ENCODE data around the gene ZC3H7A.
A peak's percentile ranks its signal among the peaks of the same experiment; 100 is the strongest.
"Not testable (repeated sequence)": the region's sequence is repeated elsewhere in the genome, so short reads cannot be mapped to it uniquely, and the experiment has no call there.

ZC3H7A gene, protein sequence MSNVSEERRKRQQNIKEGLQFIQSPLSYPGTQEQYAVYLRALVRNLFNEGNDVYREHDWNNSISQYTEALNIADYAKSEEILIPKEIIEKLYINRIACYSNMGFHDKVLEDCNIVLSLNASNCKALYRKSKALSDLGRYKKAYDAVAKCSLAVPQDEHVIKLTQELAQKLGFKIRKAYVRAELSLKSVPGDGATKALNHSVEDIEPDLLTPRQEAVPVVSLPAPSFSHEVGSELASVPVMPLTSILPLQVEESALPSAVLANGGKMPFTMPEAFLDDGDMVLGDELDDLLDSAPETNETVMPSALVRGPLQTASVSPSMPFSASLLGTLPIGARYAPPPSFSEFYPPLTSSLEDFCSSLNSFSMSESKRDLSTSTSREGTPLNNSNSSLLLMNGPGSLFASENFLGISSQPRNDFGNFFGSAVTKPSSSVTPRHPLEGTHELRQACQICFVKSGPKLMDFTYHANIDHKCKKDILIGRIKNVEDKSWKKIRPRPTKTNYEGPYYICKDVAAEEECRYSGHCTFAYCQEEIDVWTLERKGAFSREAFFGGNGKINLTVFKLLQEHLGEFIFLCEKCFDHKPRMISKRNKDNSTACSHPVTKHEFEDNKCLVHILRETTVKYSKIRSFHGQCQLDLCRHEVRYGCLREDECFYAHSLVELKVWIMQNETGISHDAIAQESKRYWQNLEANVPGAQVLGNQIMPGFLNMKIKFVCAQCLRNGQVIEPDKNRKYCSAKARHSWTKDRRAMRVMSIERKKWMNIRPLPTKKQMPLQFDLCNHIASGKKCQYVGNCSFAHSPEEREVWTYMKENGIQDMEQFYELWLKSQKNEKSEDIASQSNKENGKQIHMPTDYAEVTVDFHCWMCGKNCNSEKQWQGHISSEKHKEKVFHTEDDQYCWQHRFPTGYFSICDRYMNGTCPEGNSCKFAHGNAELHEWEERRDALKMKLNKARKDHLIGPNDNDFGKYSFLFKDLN

DNA sequence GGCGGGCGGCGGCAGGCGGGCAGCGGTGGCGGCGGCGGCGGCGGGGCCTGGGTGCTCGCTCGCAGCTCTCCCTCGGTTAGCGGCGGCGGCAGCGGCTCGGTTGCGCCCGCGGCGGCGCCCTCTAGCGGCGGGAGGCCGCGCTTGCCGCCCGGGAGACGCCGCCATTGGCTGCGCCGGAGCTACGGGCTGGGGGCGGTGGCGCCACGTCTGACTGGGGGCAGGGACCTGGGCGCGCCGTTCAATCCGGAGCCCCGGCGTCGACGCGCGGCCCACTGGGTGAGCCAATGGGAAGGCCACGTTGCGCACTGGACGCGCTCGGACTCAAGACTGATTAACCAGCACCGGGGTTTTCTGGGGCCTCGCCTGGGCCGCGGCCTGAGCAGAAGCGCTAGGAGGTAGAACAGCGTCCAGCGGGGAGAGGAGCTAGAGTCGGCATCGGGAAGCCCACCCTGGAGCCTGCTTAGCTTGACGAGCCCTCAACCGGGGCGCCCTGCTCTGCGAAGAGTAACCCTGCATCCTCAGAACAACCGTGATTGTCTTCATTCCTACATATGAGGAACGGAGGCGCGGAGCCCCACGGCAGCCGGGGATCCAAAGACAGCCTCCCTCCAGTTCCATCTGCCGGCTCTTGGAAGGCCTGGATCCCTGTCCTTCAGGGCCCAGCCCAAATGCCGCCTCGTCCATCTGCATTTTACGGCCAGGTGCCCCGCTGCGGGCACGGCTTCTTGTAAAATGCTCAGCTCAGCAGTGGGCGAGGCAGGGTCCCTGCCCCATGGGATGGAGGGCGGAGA, at the start of gene ZC3H7A:
TSS of gene ZC3H7A (minus strand) at position 93 of the 791 bp plus-strand sequence. CDS start 14,904 bp downstream, outside the sequence.
- DNase-seq: peak; percentile 98

DNA sequence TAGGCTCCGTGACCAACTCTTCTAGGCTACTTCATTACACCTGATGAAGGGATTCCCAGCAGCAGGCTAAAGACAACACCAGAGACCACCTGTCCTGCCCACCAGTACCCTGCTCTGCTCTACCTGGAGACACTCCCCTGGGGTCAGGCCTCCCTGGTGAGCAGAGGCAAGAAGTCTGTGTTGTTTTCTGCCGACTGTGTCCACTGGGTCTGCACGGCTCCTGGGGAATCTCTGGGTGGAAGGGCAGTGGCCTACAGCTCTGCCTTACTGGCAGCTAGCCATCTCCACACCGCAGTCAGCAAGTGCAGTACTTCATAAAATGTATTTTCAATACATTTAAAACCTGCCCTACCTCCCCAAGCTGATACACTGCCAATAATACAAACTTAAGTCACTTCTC, 47.4 kb upstream of the ZC3H7A start:
- DNase-seq: no peak

DNA sequence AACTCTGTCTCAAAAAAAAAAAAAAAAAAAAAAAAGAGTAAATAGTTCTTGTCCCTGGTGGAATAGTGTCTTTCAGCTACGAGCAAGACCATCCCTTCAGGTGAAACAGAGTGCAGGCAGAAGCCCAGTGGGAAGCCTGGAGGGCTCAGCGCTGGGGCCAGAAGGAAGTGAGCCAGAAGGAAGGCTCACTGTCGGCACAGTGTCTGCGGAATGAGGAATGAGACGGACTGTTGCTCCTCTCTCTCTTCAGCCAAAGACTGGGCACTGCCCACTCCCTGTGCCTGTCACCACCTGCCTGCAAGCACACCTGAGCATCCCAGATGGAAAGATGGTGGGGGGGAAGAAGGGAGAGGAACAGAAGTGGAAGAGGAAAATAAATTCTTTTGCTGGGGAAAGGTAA, 46.8 kb upstream of the ZC3H7A start:
- DNase-seq: no peak

DNA sequence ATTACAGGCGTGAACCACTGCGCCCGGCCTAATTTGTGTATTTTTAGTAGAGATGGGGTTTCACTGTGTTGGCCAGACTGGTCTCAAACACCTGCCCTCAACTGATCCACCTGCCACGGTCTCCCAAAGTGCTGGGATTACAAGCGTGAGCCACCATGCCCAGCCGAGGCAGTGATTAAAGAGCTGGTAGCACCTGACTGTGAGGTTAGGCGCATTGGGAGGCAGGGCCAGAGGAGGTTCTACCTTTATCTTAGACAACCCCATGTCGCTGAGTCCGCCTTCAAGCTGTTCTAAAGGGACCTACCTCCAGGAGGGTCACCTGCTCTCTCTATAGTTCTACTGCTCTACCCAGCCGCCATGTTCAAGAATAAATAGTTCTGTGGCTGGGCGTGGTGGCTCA, 46.1 kb upstream of the ZC3H7A start:
- DNase-seq: no peak

DNA sequence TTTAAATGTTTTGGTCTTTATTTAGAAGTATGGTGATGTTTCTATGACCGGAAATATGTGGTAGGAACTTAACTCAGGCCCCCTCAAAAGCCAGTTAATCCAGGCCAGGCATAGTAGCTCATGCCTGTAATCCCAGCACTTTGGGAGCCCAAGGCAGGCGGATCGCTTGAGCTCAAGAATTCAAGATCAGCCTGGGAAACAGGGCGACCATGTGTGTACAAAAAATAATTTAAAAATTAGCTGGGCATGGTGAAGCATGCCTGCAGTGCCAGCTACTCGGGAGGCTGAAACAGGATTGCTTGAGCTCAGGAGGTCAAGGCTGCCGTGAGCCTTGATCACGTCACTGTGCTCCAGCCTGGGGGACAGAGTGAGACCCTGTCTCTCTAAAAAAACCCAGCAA, 44.0 kb upstream of the ZC3H7A start:
- DNase-seq: no peak

DNA sequence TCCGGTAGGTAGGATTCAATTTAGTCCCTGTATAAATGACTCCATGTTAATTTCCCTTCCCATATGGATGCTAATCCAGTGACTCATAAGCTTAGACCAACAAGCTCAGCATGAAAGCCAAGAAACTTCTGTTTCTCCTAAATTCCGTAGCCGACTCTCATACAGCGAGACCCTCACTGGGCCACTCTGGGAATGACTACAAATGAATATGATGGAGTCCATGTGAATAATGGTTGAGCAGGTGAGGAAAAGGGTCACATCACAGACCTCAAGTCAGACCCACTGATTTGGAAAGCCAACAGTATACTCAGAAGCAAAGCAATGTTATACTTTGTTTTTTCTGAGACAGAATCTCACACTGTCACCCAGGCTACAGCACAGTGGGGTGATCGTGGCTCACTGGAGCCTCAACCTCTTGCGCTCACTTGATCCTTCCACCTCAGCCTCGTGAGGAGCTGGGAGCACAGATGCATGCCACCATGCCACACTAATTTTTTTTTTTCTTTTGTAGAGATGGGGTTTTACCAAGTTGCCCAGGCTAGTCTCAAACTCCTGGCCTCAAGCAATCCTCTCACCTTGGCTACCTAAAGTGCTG, 39.7 kb upstream of the ZC3H7A start:
- DNase-seq: peak; percentile 83

DNA sequence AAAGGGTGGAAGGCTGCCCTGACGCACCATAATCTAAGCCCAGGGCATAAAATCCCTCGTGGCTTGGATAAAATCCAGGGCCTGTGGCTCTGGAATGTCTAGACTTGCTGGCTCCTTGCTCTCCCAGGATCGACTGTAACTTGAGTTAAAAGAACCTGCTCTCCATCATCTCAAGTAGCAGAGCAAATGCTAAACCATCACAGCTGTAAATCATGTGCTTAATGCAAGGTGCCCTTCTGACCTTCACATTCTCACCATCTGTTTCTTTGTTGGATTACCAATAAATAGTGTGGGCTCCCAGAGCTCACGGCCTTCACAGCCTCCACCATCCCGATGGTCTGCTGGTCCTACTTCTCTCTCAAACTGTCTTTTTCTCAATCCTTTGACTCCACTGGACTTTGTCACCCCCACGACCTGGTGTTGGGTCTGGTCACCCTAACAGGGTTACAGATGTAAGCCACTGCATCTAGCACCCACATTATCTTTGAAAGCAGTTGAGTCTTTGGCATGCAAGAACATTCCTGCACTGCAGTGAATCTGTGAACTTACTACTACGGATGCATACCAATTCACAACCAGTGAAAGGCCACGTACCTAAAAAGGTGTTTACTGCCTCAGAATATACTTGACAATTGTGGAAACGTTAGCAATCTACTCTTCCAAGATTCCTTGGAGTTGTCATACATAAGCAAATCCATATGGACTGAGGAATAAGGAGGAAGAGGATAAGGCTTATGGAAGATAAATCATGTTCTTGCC, 39.0 kb upstream of the ZC3H7A start:
- peak; percentile 46 for DNase-seq

DNA sequence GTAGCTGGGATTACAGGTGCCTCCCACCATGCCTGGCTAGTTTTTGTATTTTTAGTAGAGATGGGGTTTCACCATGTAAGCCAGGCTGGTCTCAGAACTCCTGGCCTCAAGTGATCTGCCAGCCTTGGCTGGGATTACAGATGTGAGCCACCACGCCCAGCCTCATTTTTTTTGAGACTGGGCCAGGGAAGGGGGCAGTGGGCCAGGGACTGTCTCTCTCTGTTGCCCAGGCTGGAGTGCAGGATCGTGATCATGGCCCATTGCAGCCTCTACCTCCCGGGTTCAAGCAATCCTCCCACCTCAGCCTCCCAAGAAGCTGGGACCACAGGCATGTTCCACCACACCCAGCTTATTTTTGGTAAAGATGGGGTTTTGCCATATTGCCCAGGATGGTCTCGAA, 38.3 kb upstream of the ZC3H7A start:
- no peak for DNase-seq

DNA sequence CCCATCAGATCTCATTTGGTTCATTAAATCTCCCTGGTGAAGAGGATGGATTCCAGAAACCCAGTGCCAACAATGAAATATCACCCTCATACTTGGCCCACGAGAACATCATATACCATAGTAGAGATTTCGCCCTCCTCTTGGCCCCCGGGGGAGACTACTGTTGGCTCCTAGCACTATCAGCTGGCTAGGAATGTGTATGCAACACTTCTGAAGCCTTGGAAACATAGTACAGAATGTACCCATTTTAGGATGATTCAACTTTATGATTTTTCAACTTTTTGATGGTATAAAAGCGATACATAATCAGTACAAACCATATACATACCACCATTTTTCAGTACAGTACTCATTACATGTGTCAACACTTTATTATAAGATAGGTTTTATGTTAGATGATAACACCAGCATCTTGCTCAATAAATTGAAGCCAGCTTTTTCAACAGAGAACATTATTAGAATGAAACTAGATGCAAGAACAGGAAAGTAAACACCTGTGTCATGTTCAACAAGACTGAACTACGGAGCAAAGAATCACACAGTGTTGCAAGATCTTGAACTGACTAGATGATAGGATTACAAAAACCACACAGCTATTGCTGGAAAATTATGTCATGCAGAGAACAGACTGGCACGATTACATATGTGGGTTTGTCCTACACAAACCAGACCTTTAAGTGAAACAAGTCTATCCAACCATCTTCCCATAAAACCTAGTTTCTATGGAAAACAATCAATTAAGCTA, 37.1 kb upstream of the ZC3H7A start:
- DNase-seq: peak; percentile 80

DNA sequence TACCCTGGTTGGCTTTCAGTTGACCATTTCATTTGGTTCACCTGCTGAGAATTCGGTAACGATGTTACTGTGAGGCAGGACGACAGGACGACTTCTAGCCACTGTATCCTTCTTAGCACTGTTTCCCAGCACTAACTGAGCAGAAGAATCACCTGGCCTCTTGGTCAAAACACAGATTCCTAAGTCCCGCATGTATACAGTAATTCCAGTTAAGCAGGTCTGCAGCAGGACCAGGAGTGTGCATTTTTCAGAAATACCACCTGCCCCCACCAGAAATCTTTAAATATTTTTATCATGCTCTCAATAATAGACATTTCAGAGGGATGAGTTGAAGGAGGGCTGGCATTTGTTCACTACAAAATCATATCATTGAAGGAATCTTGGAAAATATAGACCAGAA, 31.6 kb upstream of the ZC3H7A start:
- DNase-seq: no peak

DNA sequence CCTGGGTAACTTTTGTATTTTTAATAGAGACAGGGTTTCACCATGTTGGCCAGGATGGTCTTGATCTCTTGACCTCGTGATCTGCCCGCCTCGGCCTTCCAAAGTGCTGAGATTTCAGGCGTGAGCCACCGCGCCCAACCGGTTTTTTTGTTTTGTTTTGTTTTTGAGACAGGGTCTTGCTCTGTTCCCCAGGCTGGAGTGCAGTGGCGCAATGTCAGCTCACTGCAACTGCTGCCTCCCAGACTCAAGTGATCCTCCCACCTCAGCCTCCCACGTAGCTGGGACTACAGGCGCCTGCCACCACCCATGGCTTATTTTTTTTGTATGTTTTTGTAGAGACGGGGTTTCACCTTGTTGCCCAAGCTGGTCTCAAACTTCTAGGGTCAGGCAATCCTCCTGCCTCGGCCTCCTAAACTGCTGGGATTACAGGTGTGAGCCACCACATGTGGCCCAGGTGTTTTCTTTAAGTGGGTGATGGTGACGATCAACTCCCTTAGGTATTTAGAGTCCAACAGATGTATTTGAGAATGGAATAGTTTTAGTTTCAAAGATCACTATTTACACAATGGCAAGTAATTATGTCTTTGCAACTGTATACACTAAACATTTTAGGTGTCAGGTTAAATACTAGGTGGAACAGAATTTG, 28.6 kb upstream of the ZC3H7A start:
- DNase-seq: not testable (repeated sequence)

DNA sequence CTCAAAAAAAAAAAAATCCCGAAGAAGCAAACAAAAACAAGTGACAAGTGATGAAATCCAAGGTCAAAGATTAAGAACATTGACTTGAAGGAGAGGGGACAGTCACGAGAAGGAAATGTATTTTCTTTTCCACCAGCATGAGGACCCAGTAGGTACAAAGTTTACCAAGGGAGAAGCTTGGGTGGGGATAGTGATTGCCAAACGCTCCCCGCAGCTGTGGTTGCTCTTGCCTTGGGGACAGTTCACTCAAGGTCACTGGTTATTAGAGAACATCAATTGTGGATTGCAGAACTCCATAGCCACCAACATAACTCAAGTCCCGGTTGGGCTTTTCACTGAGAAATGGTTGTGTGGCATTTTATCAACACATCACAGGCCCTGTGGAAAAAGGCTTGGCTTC, 27.3 kb upstream of the ZC3H7A start:
- DNase-seq: no peak

DNA sequence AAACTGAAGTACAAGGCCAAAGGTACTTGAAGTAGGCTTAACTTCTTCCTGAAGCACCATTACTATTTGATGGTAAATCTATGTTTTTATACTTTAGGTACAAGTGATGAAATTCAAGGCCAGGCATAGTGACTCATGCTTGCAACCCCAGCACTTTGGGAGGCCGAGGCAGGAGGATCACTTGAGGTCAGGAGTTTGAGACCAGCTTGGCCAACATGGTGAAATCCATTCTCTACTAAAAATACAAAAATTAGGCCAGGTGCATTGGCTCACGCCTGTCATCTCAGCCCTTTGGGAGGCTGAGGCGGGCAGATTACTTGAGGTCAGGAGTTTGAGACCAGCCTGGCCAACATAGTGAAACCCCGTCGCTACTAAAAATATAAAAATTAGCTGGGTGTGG, 26.6 kb upstream of the ZC3H7A start:
- DNase-seq: not testable (repeated sequence)

DNA sequence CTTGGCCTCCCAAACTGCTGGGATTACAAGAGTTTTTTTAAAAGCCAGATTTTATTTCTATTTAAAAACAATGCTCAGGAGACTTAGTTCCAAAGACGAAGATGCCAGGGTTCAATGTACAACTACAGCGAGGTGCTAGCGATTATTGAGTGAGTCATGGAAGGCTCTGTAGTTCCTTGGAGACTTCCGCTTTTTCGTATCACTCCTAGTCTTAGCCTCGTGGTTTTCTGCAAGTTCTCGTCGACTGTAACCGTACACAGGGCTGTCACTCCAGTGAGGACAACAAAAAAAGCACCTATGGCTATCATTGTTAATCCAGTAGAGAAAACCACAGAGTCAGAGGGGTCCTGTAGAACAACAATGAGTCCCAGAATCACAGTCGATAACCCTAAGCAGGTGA, 22.7 kb upstream of the ZC3H7A start:
- no peak for DNase-seq

DNA sequence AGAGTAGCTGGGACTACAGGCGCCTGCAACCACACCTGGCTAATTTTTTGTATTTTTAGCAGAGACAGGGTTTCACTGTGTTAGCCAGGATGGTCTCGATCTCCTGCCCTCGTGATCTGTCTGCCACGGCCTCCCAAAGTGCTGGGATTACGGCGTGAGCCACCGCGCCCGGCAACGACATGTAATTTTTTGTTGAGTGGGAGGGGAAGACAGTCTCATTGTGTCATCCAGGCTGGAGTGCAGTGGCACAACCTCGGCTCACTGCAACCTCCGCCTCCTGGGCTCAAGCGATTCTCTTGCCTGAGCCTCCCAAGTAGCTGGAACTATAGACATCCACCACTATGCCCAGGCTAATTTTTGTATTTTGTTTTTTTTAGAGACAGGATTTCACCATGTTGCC, 21.9 kb upstream of the ZC3H7A start:
- DNase-seq: not testable (repeated sequence)

DNA sequence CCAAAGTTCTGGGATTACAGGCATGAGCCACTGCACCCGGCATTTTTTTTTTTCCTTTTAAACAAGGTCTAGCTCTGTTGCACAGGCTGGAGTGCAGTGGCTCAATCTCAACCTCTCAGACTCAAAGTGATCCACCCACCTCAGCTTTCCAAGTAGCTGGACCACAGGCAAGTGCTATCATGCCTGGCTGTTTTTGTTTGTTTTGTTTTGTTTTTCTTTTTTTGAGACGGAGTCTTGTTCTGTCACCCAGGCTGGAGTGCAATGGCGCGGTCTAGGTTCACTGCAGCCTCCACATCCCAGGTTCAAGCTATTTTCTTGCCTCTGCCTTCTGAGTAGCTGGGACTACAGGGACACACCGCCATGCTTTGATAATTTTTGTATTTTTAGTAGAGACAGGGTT, 19.1 kb upstream of the ZC3H7A start:
- no peak for DNase-seq

DNA sequence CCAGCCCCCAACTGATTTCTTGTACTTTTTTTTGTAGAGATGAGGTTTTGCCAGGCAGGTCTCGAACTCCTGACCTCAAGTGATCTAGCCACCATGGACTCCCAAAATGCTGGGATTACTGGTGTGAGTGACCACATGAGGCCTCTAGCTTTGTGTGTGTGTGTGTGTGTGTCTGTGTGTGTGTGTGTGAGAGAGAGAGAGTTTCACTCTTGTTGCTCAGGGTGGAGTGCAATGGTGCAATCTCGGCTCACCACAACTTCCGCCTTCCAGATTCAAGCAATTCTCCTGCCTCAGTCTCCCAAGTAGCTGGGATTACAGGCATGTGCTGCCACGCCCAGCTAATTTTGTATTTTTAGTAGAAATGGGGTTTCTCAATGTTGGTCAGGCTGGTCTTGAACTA, 17.7 kb upstream of the ZC3H7A start:
- not testable (repeated sequence) for DNase-seq

DNA sequence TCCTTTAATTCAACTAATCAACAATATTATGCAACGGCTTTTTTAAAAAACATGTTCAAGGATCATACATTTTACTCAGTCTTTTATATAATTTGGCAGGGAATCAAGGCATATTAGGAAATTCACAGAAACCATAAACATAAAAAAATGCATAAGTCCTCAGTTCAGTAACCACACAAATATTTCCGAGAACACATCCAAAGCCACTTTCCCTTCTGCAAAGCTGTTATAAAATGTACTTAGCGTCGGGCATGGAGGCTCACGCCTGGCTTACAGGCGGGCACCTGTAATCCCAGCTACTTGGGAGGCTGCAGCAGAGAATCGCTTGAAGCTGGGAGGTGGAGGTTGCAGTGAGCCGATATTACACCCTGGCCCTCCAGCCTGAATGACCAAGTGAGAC, 9.7 kb upstream of the ZC3H7A start:
- DNase-seq: peak; percentile 86

DNA sequence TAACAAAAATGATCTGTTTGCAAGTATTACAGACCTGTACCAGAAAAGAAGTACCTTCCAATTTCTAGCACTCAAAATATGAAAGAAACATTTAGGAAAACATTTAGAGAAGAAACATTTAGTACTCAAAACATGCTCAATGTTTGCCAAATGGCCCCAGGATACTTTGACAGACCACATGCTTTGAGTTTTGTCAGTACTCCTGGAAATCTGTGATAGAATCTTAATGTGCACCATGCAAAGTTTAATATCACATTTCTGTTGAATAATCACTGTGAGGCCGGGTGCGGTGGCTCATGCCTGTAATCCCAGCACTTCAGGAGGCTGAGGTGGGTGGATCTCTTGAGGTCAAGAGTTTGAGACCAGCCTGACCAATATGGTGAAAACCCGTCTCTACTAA, 8.5 kb upstream of the ZC3H7A start:
- DNase-seq: no peak

DNA sequence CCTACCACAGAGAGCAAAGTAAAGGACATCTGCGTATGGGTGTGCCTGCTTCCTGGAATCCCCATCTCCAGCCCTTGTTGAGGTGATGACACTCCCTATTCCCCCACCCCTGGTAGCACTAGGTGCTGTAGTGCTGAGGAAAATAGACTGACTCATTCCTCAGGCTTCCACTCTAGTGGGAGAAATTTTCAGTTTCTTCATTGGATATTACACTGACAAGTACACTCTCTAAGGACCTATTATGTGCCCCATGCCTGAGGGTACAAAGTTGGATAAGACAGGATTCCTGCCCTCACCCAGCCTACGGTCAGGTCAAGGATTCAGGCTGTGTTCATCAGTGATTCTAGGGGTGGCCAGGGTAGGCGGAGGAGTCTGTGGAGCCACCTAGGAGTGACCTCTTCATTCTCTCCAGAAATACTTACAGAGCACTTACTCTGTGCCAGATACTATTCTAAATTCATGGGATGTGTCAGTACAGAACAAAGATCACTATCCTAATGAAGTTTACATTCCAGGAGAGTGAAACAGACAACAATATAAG, 4.5 kb upstream of the ZC3H7A start:
- peak; percentile 32 for DNase-seq
